Stimulated activated CD8-positive, alpha-beta memory T cell treated with anti-CD3 and anti-CD28 coated beads, Interleukin-4, amount 100 ng/mL, for 1 hour (primary cell): ENCODE results near the gene PDCD4.

Experiments used
- DNase-seq, 2 donors: peaks; one replicate each; pipeline ENCODE4 v3.0.0-alpha.2; 2020; ENCODE audit warnings: low read depth in 2 of 2, low spot score in 1 of 2

PDCD4 gene

DNA sequence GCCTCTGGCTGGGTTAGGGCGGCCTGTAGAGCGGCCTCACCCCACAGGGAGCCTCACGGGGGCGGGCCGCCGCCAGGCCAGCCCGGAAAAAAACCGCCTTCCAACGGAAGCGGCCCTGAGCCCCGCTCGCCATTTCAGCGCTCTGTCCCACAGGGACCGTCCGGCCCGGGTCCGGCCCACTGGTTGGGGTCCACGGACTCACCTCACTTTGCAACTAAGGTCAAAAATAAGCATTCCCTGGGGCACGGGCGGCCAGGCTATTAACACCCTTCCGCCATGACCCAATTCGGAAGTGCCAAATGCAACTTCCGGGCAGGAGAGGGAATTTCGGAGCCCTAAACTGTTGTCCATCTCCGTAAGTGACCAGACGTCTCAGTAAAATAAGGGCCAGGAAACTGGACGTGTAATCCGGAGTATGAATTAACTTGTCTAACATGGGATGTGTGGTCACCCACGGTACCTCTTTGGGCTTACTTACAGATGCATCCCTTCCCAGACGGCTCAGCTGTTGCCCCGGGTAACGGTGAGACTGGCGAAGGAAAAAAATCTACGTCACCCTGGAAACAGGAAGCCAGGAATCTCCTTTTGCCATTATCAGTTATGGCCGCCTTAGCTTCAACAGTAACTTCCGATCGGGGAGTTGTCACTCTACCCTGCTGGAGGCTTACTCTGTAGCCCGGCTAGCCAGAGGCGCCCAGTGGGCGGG lies 47.1 kb downstream of the PDCD4 start, which contains the start of gene BBIP1:
BBIP1 (minus strand) TSS at position 538 of the 706 bp plus-strand sequence. CDS start 1,023 bp downstream, outside the sequence.
- peak in 1 of 2 donors; percentile 97 for DNase-seq

DNA sequence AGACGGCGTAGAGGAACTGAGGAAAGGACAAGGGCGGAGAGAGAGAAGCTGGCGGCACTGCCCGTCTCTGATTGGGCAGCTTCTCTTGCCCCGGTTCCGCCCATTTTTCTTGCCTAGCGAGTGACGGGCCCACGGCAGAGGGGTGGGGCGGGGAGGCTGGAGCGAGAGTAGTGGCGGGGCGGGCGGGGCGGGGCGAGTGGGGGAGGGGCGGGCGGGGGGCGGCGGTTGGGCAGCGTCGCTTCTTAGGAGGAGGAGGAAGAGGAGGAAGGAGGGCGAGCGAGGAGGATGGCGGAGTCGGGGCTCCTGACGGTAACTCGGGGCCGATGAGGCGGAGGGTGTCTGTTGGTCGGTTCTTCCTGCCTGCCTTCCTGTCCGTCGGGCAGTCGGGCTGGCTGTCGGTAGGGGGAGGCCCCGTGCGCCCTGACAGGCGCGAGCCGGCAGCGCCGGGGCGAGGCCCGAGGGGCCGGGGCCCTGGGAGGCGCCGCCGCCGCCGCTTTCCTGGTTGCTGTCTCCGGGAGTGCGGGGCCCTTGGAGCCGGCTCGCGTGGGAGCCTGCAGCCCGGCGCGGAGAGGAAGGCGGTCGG lies 47.7 kb downstream of the PDCD4 start, which contains the start of gene SHOC2:
SHOC2 (plus strand) TSS at position 256 of the 583 bp plus-strand sequence. CDS start 44,755 bp downstream, outside the sequence.
- peak in 1 of 2 donors; percentile 94 for DNase-seq

DNA sequence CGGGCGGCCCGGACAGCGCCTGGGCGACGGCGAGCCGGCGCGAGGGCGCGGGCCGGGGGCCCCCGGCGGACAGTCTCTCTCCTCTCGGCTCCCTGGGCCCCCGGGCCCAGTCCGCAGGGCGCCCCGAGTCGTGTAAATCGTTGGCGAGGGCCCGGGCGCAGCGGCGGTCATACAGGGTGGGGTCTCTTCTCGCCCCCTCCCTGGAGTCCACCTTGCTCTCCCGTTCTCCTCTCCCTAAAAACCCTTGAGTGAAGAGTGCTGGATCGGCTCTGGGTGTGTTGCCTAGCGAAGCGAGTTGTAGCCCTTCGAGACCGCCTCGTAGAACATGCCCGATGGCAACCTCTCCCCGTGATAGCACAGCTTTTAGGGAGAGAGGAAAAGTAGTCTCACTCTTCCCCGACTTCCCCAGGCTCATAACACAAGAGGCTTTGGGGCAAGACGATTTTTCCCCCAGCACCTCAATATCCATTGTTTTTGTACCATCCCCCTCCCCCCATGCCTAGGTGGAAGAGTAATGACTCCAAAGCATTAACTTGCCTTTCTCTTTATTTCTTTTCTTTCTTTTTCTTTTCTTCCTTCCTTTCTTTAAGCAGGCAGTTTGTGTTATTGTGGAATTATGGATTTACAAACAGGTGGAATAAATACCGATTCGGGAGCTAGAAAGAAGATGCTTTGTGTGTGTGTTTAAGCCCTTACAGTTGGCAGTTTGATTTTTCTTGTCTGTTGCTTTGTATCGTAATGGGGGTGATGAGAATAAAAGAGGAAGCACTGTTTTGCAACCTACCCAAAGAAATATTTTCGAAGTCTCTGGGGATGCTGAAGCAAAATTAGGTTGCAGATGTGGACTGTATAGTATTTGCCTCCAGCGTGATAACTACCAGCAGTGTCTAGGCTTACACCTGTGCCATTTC lies 48.5 kb downstream of the PDCD4 start:
- DNase-seq, result no peak

DNA sequence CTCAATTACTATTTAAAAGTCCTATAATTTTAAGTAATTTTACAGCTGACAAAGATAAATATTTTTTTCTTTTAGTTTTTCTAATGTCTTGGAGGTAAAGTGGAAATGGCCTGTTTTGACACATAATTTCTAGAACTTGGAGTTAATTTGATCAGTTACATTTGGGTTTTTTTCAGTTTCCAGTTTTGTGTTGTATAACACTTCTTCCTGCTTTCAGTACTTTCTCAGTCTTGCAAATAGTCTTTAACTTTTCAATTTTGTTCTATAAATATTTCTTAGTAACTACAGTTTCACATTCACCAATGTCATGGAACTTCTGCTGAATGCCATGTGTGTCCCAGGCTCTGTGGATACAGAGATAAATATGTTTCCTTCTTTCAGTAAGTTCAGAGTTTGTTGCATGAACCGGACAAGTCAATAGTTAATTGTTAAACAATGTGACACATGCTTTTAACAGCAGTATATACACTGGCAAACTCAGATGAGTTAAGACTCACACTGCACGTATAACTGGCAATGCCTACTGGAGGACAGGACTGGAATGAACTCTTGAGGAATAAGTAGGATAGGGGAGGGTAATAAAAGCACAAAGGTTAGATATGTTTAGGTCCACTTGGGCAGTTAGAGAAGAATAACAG lies 52.2 kb downstream of the PDCD4 start:
- DNase-seq, result no peak

DNA sequence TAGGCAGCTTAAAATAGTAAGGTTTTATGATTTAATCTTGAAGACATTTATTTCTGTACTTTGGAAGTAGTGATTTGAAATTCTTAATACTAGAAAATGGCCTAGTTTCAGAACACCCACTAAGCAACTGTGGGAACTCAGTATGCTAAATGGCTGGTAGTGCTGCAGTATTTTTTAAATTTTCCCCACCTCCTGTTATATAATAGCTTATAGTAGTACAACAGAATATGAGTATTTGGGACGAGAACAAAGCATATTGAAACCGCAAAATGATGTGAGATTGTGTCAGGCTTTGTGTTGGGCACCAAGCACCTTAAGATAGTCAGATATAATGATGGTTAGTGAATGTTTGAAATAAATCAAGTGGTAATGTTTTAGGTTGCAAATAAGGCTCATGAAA lies 55.7 kb downstream of the PDCD4 start:
- DNase-seq, result no peak

DNA sequence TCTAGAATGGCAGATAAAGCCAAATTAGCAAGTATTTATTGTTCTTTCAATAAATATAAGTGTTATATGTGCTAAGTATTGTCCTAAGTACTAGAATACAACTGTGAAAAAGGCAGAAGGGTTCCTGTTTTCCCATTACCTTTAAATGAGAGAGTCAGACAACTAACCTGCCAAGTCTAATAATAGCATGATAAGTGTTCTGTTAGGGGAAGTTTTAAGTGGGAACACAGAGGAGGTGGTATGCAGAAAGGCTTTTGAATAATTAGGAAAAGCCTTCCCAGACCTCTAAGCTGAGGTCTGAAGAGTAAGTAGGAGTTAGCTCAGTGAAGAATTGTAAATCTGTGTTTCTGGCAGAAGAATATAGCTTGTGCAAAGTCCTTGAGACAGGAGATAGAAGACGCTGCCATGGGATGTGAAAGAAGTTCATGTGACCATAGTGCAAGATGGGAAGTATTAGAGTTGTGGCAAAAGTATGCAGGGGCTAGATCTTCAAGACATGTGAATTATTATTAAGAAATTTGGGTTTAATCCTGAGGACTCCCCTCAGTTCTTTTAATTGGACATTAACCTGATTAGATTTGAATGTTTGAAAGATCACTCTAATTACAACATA lies 60.1 kb downstream of the PDCD4 start:
- no peak for DNase-seq

DNA sequence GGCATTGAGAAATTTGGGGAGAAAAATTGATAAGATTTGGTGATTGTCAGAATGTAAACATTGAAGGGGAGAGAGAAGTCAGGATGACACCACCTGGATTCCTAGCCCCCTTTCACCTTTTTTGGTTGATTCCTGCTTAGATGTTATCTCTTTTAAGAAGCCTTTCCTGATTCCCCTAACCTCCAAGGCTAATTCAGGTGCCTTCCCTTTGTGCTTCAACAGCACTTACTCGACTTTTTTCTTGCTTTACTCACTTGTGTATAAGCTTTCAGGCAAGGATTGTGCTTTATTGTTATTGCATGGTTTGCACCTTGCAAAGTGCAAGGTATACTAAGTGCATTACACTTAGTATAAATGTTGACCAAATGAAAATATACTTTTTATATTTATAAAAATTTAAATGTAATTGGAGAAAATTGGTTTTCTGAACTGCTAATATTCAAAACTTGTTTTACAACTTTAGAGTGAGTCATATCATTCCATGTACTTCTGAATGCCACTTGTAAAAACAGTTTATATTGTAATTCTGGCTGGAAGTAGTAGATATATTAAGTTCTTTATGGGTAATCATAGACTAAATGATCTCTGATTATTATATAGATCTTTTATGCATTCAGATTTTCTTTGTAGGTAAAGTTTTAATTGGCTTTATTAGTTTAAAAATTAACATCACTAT lies 60.9 kb downstream of the PDCD4 start:
- no peak for DNase-seq

DNA sequence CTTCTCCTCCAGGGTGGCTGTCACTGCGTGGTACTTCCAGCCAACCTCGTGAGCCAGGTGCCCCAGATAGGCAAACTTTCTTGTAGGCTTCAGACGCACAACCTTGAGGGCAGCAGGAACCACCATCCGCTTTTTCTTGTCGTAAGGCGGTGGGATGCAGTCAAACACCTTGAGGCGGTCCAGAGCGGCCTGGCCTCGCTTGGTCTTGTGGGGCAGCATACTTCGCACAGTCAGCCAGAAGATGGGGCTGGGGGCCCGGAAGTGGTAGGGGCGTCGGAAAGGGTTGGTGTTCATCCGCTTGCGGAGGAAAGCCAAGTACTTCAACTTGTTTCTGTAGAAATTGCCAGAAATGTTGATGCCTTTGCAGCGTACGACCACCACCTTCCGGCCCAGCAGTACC lies 65.0 kb downstream of the PDCD4 start:
- DNase-seq, result no peak

DNA sequence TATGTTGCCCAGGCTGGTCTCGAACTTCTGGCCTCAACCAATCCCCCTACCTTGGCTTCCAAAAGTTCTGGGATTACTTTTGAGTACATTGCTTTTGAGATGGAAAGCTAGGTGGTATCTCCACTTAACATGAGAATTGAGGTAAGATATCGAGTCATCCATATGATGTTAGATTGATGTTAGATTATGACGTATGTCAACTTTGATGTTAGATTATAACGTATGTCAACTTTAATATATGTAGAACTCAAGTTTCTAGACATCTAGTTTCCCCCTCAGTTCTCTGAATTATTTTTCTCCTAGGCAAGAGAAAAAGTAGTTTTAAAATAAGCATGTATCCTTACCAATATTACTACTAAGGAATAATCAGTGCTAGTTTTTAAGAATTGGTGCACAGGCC lies 67.7 kb downstream of the PDCD4 start:
- DNase-seq, result no peak

DNA sequence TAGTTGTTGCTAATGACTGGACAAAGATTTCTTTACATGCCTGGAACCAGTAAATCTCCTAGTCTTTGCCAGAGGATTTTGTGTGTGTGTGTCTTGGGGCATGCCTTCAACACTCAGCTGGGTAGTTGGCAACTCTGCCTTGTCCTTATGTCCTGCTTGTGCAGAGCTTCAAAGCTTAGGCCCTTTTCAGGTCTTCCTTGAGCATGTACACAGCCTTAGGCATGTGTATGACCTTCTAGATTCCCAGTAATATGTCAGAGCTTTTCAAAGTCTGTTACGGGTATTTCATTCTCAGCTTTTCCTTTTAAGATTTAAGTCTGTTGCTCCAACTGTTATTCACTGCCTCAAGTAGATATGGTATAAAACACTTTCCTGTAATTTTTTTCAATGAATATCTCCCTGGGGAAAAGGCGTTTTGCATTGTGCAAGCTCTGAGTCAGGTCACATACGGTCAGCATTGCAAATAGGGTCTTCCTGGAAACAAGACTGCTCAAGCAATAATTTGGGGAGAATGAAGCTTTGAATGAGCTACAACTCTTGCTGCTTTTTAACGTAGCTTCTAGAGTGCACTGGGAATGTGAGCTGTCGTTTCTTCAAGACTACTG lies 73.2 kb downstream of the PDCD4 start:
- no peak for DNase-seq

DNA sequence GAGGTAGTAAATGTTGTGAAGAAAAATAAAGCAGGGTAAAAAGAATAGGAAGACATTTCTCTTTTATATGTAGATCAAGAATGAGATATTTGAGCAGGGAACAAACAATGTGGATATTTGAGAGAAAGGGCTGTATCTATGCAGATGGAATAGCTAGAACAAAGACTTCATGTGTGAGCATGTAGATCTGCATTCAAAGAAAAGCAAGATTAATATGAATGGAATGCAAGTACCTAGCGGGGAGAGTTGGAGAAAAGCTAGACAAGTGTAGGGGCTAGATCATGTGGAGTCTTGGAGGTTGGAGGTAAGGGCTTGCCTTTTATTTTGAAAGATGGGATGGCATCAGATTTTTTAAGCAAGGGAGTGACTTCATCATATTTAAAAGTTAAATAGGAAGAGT lies 74.8 kb downstream of the PDCD4 start:
- no peak for DNase-seq

DNA sequence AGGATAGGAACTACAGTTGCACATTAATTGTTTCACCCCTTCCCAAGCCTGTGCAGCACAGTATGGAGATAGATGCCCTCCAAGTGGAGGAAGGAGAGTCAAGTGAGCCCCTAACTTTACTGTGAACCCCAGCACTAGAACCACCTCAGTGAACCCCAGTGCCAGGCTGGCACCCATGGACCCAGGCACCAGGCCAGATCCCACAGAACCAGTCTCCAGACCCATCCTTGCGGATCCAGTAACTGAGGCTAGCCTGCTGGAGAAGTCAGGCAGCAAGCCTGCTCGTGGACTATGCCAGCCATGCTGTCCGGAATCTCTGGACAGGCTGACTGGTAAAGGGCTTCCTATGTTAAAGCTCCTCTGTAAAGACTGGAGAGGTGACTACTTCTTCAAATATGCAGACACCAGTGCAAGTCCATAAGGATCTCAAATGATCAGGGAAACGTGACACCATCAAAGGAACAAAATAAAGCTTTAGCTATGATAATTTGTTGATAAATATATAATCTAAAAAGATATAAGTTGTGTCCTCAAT lies 75.4 kb downstream of the PDCD4 start:
- DNase-seq, result no peak
